Ishikawa (cell line): ENCODE measurements around the gene ARNT2.

Experiments
- CEBPB ChIP-seq: IDR thresholded peaks from 2 replicates; pipeline ENCODE4 v1.6.1; 2012
- CREB1 ChIP-seq: IDR thresholded peaks from 2 replicates; pipeline ENCODE4 v1.6.1; 2012; ENCODE audit warnings: low read depth
- EGR1 ChIP-seq: IDR thresholded peaks from 2 replicates; pipeline ENCODE4 v1.6.1; 2012
- EP300 ChIP-seq: IDR thresholded peaks from 2 replicates; pipeline ENCODE4 v1.6.1; 2012; ENCODE audit warnings: borderline replicate concordance
- FOXM1 ChIP-seq: IDR thresholded peaks from 2 replicates; pipeline ENCODE4 v1.6.1; 2012; ENCODE audit warnings: low read depth, borderline replicate concordance
- NFIC ChIP-seq: IDR thresholded peaks from 2 replicates; pipeline ENCODE4 v1.6.1; 2012
- RAD21 ChIP-seq: IDR thresholded peaks from 2 replicates; pipeline ENCODE4 v1.6.1; 2012; ENCODE audit warnings: low read depth
- TAF1 ChIP-seq: IDR thresholded peaks from 2 replicates; pipeline ENCODE4 v1.6.1; 2012; ENCODE audit warnings: low read depth, mild to moderate bottlenecking
- TCF12 ChIP-seq: IDR thresholded peaks from 2 replicates; pipeline ENCODE4 v1.6.1; 2012; ENCODE audit warnings: low read depth
- TEAD4 ChIP-seq: IDR thresholded peaks from 2 replicates; pipeline ENCODE4 v1.6.1; 2012
- YY1 ChIP-seq: IDR thresholded peaks from 2 replicates; pipeline ENCODE4 v1.6.1; 2012; ENCODE audit warnings: low read depth
- ZBTB7A ChIP-seq: IDR thresholded peaks from 2 replicates; pipeline ENCODE4 v1.6.1; 2012; ENCODE audit warnings: low read depth
- TF ChIP-seq, protein P1 (sequence below): IDR thresholded peaks from 2 replicates; pipeline ENCODE4 v1.6.1; 2012
- TF ChIP-seq, protein P2 (sequence below): IDR thresholded peaks from 2 replicates; pipeline ENCODE4 v1.6.1; 2012; ENCODE audit warnings: low read depth, mild to moderate bottlenecking
- TF ChIP-seq, protein P3 (sequence below): IDR thresholded peaks from 2 replicates; pipeline ENCODE4 v1.6.1; 2012

The ARNT2 gene

DNA sequence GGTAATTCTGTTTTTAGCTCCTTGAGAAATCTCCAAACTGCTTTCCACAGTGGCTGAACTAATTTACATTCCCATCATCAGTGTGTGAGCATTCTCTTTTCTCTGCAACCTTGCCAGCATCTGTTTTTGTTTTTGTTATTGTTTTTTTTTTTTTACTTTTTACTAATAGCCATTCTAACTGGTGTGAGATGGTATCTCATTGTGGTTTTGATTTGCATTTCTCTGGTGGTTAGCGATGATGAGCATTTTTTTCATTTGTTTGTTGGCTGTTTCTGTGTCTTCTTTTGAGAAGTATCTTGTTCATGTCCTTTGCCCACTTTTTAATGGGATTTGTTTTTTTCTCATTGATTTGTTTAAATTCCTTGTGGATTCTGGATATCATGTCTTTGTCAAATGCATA, 161.2 kb downstream of the ARNT2 start:
- TF ChIP-seq EGR1 (no peak), FOXM1 (no peak), TEAD4 (no peak), TCF12 (no peak), CREB1 (no peak), ZBTB7A (no peak), EP300 (no peak)
- TF ChIP-seq, protein P1, sequence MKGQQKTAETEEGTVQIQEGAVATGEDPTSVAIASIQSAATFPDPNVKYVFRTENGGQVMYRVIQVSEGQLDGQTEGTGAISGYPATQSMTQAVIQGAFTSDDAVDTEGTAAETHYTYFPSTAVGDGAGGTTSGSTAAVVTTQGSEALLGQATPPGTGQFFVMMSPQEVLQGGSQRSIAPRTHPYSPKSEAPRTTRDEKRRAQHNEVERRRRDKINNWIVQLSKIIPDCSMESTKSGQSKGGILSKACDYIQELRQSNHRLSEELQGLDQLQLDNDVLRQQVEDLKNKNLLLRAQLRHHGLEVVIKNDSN = no peak
- TF ChIP-seq, protein P2, sequence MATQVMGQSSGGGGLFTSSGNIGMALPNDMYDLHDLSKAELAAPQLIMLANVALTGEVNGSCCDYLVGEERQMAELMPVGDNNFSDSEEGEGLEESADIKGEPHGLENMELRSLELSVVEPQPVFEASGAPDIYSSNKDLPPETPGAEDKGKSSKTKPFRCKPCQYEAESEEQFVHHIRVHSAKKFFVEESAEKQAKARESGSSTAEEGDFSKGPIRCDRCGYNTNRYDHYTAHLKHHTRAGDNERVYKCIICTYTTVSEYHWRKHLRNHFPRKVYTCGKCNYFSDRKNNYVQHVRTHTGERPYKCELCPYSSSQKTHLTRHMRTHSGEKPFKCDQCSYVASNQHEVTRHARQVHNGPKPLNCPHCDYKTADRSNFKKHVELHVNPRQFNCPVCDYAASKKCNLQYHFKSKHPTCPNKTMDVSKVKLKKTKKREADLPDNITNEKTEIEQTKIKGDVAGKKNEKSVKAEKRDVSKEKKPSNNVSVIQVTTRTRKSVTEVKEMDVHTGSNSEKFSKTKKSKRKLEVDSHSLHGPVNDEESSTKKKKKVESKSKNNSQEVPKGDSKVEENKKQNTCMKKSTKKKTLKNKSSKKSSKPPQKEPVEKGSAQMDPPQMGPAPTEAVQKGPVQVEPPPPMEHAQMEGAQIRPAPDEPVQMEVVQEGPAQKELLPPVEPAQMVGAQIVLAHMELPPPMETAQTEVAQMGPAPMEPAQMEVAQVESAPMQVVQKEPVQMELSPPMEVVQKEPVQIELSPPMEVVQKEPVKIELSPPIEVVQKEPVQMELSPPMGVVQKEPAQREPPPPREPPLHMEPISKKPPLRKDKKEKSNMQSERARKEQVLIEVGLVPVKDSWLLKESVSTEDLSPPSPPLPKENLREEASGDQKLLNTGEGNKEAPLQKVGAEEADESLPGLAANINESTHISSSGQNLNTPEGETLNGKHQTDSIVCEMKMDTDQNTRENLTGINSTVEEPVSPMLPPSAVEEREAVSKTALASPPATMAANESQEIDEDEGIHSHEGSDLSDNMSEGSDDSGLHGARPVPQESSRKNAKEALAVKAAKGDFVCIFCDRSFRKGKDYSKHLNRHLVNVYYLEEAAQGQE = no peak
- TF ChIP-seq, protein P3, sequence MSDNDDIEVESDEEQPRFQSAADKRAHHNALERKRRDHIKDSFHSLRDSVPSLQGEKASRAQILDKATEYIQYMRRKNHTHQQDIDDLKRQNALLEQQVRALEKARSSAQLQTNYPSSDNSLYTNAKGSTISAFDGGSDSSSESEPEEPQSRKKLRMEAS = no peak

DNA sequence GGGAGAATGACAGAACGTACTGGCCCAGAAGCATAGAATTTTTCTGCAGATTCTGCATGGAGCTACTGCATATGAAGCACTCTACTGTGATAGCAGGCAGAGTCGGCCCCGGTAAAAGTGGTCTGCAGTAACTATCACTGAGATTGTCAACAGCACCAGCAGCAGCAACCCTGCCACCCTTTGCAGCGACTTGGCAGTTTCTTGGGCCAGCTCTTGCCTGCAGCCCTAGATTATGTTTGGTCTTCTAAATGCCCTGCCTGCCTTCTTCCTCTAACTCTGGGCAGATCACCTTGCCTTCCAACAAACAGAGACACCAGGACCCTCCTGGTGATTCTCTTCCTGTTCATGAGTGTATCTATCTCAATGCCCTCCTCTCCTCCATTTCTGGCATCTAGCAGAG, 161.8 kb downstream of the ARNT2 start:
- TF ChIP-seq TAF1 = no peak
- no peak for TF ChIP-seq EP300

DNA sequence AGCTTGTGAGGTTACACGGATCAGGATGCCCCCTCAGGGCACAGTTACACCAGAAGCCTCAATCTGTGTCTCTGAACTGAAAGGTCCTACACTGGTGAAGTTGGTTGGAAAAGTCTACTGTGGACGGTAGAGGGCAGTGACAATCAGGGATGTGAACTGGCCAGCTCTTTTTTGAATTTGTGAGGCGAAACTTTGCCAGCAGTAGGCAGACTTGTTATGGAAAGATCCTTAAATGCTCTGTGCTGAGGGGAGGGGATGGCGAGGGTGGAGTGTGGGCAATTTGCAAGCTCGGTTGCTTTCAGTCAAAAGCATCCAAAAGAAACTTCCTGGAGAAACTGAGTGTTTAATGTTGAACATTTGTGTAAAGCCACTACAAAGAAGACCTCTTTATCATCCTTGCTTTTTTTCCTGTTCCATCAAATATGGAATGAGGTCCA, 163.6 kb downstream of the ARNT2 start:
- TF ChIP-seq RAD21 = peak; percentile 94
- TF ChIP-seq FOXM1 = no peak

DNA sequence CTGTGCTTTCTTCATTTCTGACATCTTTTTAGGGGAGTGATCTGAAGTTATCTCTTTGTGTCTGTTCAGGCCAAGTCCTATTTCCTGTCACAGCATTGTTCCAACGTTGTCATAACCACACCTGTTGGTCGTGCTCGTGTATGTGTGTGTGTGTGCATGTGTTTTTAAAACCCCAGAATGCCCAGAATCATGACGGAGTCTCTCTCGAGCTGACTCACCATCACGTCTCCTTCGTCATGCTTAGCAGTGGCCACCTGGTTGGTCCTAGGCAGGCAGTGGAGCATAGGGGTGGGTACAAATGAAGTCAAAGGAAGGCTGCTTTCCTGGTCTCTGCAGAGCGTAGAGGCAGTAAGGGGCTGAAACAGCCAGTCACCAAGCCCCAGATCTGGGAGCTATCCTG, 164.1 kb downstream of the ARNT2 start:
- no peak for TF ChIP-seq EGR1
- TF ChIP-seq, protein P1 = no peak
- TF ChIP-seq CREB1 = no peak
- no peak for TF ChIP-seq CEBPB
- no peak for TF ChIP-seq TCF12
- no peak for TF ChIP-seq FOXM1
- TF ChIP-seq RAD21 = no peak
- TF ChIP-seq, protein P2 = no peak
- TF ChIP-seq YY1 = no peak
- no peak for TF ChIP-seq ZBTB7A

DNA sequence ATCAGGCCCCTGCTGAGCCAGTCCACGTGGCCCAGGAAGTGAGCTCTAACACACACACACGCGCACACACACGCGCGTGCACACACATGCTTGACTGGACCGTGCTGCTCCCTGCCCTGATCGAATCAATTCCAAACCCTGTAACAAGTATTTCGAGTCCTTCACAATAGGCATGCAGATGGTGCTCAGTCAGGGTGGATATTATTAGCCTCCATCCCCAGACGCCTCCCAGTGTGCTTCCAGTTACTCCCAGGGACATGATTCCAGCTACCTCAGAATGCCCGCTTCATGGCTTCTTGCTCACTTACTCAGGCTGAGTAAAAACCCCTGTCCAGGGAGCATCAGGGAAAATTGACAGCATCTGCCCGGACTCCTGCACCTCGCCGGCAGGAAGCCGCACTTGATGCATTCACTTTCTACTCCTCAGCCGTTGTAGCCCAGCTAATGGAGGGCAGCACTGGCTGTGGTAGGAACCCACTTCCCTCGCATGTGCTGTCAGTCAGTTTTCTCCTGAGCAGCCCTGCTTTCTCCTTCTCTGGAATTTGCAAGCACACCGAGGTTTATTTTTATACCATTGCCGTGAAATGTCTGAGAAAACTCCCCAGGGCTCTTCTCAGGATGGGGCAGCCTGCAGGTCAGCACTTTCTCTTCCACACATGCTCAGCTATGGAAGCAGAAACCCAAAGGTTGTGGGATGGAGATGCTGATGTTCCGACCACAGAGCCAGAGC, 164.9 kb downstream of the ARNT2 start:
- TF ChIP-seq CEBPB = no peak
- no peak for TF ChIP-seq RAD21
- no peak for TF ChIP-seq CREB1
- TF ChIP-seq NFIC = no peak
- no peak for TF ChIP-seq TEAD4
- no peak for TF ChIP-seq FOXM1
- no peak for TF ChIP-seq EGR1
- TF ChIP-seq, protein P1 = no peak
- no peak for TF ChIP-seq TCF12
- TF ChIP-seq EP300 = no peak
- no peak for TF ChIP-seq YY1
- no peak for TF ChIP-seq ZBTB7A

DNA sequence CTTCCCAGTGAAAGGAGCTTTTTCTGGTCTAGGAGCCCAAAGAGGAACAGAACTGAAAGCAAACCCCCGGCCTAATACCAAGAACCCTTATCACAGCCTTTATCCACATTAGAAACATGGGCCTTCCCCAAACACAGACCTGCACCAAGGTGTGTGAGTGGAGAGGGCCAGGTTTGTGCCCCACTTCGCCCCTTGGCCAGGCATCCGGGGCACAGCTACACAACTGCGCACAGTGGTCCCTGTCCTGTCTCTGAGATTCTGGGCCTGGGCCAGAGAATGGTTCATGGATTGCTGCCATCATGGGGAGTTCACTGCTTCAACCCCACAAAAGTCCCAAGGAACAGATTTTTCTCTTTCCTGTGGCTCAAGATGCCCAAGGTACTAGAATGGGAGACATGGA, 165.5 kb downstream of the ARNT2 start:
- no peak for TF ChIP-seq CEBPB
- TF ChIP-seq FOXM1 = no peak

DNA sequence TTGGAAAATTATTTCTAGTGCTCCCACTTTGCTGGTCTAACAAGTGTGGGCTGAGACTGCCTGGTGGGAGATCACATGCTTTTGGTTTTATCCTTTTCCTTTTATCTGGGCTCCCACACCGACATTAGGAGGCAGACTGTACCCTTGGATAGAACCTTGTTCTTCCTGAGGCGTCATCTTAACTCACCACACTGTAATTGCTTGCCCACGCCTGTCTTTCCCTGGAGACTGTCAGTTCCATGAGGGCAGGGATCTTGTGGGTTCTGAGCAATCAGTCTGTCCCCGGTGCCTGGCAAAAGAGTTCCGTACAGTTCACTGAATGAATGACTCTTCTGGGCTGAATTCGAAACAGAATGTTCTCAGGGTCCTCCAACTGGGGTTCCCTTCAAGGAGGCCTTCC, 166.4 kb downstream of the ARNT2 start:
- no peak for TF ChIP-seq CREB1
- TF ChIP-seq FOXM1 = no peak
- no peak for TF ChIP-seq YY1
- no peak for TF ChIP-seq ZBTB7A
- TF ChIP-seq, protein P3 = no peak
- TF ChIP-seq EP300 = no peak
- TF ChIP-seq RAD21 = no peak
- TF ChIP-seq, protein P2 = no peak
- no peak for TF ChIP-seq TCF12
- TF ChIP-seq TAF1 = no peak
- TF ChIP-seq EGR1 = no peak
- no peak for TF ChIP-seq NFIC
- no peak for TF ChIP-seq CEBPB
- no peak for TF ChIP-seq TEAD4
- TF ChIP-seq, protein P1 = no peak
